OCI-LY1 (cell line): Measurements from ENCODE around the gene NPW.

ENCODE experiments used
- H2AFZ ChIP-seq: fragments of 200-600 bp; sonication (generic), shearing (Covaris generic); 2 replicates; pipeline ENCODE4 v1.6.0; 2014; ENCODE audit warnings: antibody characterized with exemption, mild to moderate bottlenecking, low read length
- H3F3A ChIP-seq: fragments of 200-600 bp; sonication (generic), shearing (Covaris generic); 2 replicates; pipeline ENCODE4 v1.6.0; 2014; ENCODE audit warnings: mild to moderate bottlenecking, antibody characterized with exemption, low read length, moderate library complexity; ENCODE audit not compliant: insufficient read depth
- H3K27ac ChIP-seq: fragments of 200-600 bp; sonication (generic); 2 replicates; pipeline ENCODE4 v1.5.1; 2014; ENCODE audit warnings: low read length, mixed run types, mild to moderate bottlenecking, low read depth; ENCODE audit not compliant: poor library complexity, severe bottlenecking
- H3K27me3 ChIP-seq: fragments of 200-600 bp; sonication (generic); 2 replicates; pipeline ENCODE4 v1.6.0; 2014; ENCODE audit warnings: antibody characterized with exemption, mild to moderate bottlenecking, low read length, moderate library complexity; ENCODE audit not compliant: insufficient read depth
- H3K36me3 ChIP-seq: fragments of 200-600 bp; sonication (generic); 2 replicates; pipeline ENCODE4 v1.6.1; 2014; ENCODE audit warnings: mild to moderate bottlenecking, antibody characterized with exemption, low read length, moderate library complexity, mixed read lengths; ENCODE audit not compliant: insufficient read depth
- H3K4me1 ChIP-seq: fragments of 200-600 bp; sonication (generic); 2 replicates; pipeline ENCODE4 v1.5.1; 2014; ENCODE audit warnings: mild to moderate bottlenecking, low read length, moderate library complexity; ENCODE audit not compliant: insufficient read depth, severe bottlenecking
- H3K4me2 ChIP-seq: fragments of 200-600 bp; sonication (generic), shearing (Covaris generic); 2 replicates; pipeline ENCODE4 v1.6.1; 2014; ENCODE audit warnings: low read length
- H3K4me3 ChIP-seq: fragments of 200-600 bp; sonication (generic); 2 replicates; pipeline ENCODE4 v1.5.1; 2014; ENCODE audit warnings: low read length, low read depth, mild to moderate bottlenecking, mixed read lengths; ENCODE audit not compliant: poor library complexity, severe bottlenecking
- H3K79me2 ChIP-seq: fragments of 200-600 bp; shearing (Covaris generic); 2 replicates; pipeline ENCODE4 v1.6.1; 2016; ENCODE audit warnings: mixed run types, low read length, mixed read lengths; ENCODE audit not compliant: insufficient read depth
- H3K9ac ChIP-seq: fragments of 200-600 bp; sonication (generic), shearing (Covaris generic); 2 replicates; pipeline ENCODE4 v1.6.1; 2014; ENCODE audit warnings: mild to moderate bottlenecking, low read length, mixed read lengths
- H3K9me2 ChIP-seq: fragments of 200-600 bp; sonication (generic), shearing (Covaris generic); 2 replicates; pipeline ENCODE4 v1.6.1; 2014; ENCODE audit warnings: low read depth, mild to moderate bottlenecking, low read length, mixed read lengths
- H3K9me3 ChIP-seq: fragments of 200-600 bp; shearing (Covaris generic); 2 replicates; pipeline ENCODE4 v1.6.1; 2014; ENCODE audit warnings: low read length, mixed read lengths
- H4K20me1 ChIP-seq: fragments of 200-600 bp; sonication (generic), shearing (Covaris generic); 2 replicates; pipeline ENCODE4 v1.6.0; 2016; ENCODE audit warnings: mild to moderate bottlenecking, low read length; ENCODE audit not compliant: insufficient read depth
- CTCF ChIP-seq: fragments of 200-600 bp; sonication (generic), shearing (Covaris generic); IDR thresholded peaks from 2 replicates; pipeline ENCODE4 v1.5.1; 2017; ENCODE audit warnings: mild to moderate bottlenecking, antibody characterized with exemption, low read length, moderate library complexity, mixed read lengths
- EZH2 ChIP-seq: fragments of 200-600 bp; sonication (generic), shearing (Covaris generic); IDR thresholded peaks from 2 replicates; pipeline ENCODE4 v1.8.0; 2017; ENCODE audit warnings: borderline replicate concordance, mixed run types, mild to moderate bottlenecking, antibody characterized with exemption, low read length, moderate library complexity, mixed read lengths

Gene NPW

DNA sequence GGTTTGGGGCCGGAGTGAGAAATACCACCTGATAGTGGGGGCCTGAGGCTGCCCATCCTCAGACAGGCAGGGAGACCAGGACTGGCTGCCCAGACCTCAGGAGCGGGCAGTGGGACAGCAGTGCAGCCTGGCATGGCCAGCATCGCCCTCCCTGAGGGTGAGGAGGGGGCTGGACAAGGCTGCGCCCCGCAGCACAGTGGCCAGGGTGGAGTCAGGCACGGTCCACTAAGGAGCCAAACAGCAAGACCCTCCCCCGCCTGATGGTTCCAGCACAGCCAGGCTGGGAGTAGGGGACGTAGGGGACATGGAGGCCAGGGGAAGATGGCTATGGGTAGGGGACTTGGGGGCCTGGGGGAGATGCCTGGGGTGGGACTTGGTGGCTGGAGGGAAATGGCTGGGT, 13.3 kb upstream of the NPW start:
- peaks cover 11% of the 10 kb centered on the region for H3K79me2 ChIP-seq
- no peak overlapping the region; the same call in 1 of the 2 replicates for H3K9ac ChIP-seq
- peak overlapping the region; percentile 48; the same call in 1 of the 2 replicates for H3K4me2 ChIP-seq
- no peak for TF ChIP-seq CTCF
- no peak for TF ChIP-seq EZH2
- H3K36me3 ChIP-seq: peaks cover 30% of the 10 kb centered on the region
- H3K9me3 ChIP-seq: no peaks in the 10 kb centered on the region
- no peaks in the 10 kb centered on the region for H4K20me1 ChIP-seq
- no peak overlapping the region for H3K27ac ChIP-seq
- H3K9me2 ChIP-seq: no peaks in the 10 kb centered on the region
- no peaks in the 10 kb centered on the region for H3K27me3 ChIP-seq
- H2AFZ ChIP-seq: no peak overlapping the region
- no peaks in the 10 kb centered on the region for H3F3A ChIP-seq
- peaks cover 56% of the 10 kb centered on the region for H3K4me1 ChIP-seq
- peak overlapping the region; percentile 13 for H3K4me3 ChIP-seq

- Histone ChIP-seq H3K27me3 (no peaks in the 10 kb centered on the region), H3K27ac (peak overlapping the region; percentile 53), H3K79me2 (peaks cover 11% of the 10 kb centered on the region), H3K4me1 (peaks cover 56% of the 10 kb centered on the region), H3F3A (no peaks in the 10 kb centered on the region), H2AFZ (no peak overlapping the region), H3K9me2 (no peaks in the 10 kb centered on the region), H3K9me3 (no peaks in the 10 kb centered on the region), H4K20me1 (no peaks in the 10 kb centered on the region), H3K4me2 (peak overlapping the region; percentile 74), H3K36me3 (peaks cover 20% of the 10 kb centered on the region), H3K4me3 (peak overlapping the region; percentile 99), H3K9ac (peak overlapping the region; percentile 95)
- TF ChIP-seq EZH2 (no peak), CTCF (no peak)
Observed at GRCh38 chr16:2007081-2007836, 12.3 kb upstream of the NPW start.

GRCh38 chr16:2008009-2008526, 11.5 kb upstream of the NPW start:
- H3K4me1 ChIP-seq: peaks cover 56% of the 10 kb centered on the region
- TF ChIP-seq EZH2 (no peak), CTCF (no peak)
- H3K9me2 ChIP-seq: no peaks in the 10 kb centered on the region
- H3K79me2 ChIP-seq: peaks cover 11% of the 10 kb centered on the region
- H3K4me3 ChIP-seq: peak overlapping the region; percentile 99
- no peak overlapping the region for H2AFZ ChIP-seq
- peak overlapping the region; percentile 95 for H3K9ac ChIP-seq
- peak overlapping the region; percentile 53 for H3K27ac ChIP-seq
- no peaks in the 10 kb centered on the region for H4K20me1 ChIP-seq
- peak overlapping the region; percentile 74 for H3K4me2 ChIP-seq
- H3F3A ChIP-seq: no peaks in the 10 kb centered on the region
- H3K9me3 ChIP-seq: no peaks in the 10 kb centered on the region
- H3K27me3 ChIP-seq: no peaks in the 10 kb centered on the region
- peaks cover 12% of the 10 kb centered on the region for H3K36me3 ChIP-seq
